Hepatocyte (in vitro differentiated cells): ENCODE results near the gene PAX7. TPM values are rescaled to one million over a fixed set of nuclear protein-coding genes. Genes with fewer than 3 reads are reported as not detected.

Source experiments
- DNase-seq: peaks from one replicate; pipeline ENCODE4 v3.0.0-alpha.2; 2016; ENCODE audit warnings: low spot score
- H2AFZ ChIP-seq: fragments of 200-600 bp; sonication (generic); 2 replicates; pipeline ENCODE4 v1.6.0; 2016; ENCODE audit warnings: antibody characterized with exemption, mild to moderate bottlenecking
- H3K27ac ChIP-seq: fragments of 200-600 bp; sonication (generic); 2 replicates; pipeline ENCODE4 v1.5.1; 2016; ENCODE audit warnings: mild to moderate bottlenecking
- H3K27me3 ChIP-seq: fragments of 200-600 bp; sonication (generic); 2 replicates; pipeline ENCODE4 v1.6.1; 2016
- H3K36me3 ChIP-seq: fragments of 200-600 bp; sonication (generic); replicated peaks from 2 replicates; pipeline ENCODE4 v1.5.1; 2016; ENCODE audit warnings: low read depth; ENCODE audit not compliant: insufficient read depth
- H3K4me1 ChIP-seq: fragments of 200-600 bp; sonication (generic); 2 replicates; pipeline ENCODE4 v1.5.1; 2016; ENCODE audit warnings: mild to moderate bottlenecking, moderate library complexity; ENCODE audit not compliant: insufficient read depth
- H3K4me2 ChIP-seq: fragments of 200-600 bp; sonication (generic); 2 replicates; pipeline ENCODE4 v1.6.0; 2016
- H3K4me3 ChIP-seq: fragments of 200-600 bp; sonication (generic); 2 replicates; pipeline ENCODE4 v1.5.1; 2016; ENCODE audit warnings: mild to moderate bottlenecking
- H3K79me2 ChIP-seq: fragments of 200-600 bp; sonication (generic); 2 replicates; pipeline ENCODE4 v1.6.0; 2017; ENCODE audit warnings: mild to moderate bottlenecking
- H3K9me2 ChIP-seq: fragments of 200-600 bp; sonication (generic); replicated peaks from 2 replicates; pipeline ENCODE4 v1.6.0; 2017; ENCODE audit warnings: mild to moderate bottlenecking; ENCODE audit not compliant: insufficient read depth
- H3K9me3 ChIP-seq: fragments of 200-600 bp; sonication (generic); 2 replicates; pipeline ENCODE4 v1.5.1; 2016; ENCODE audit warnings: low read depth, mild to moderate bottlenecking
- H4K20me1 ChIP-seq: fragments of 200-600 bp; sonication (generic); 2 replicates; pipeline ENCODE4 v1.6.0; 2016; ENCODE audit warnings: mild to moderate bottlenecking; ENCODE audit not compliant: insufficient read depth, poor library complexity, severe bottlenecking
- EZH2 ChIP-seq: fragments of 200-600 bp; sonication (generic); IDR thresholded peaks from 2 replicates; pipeline ENCODE4 v1.6.1; 2016; ENCODE audit warnings: antibody characterized with exemption, mild to moderate bottlenecking, borderline replicate concordance
- EZH2phosphoT487 ChIP-seq: fragments of 200-600 bp; sonication (generic); IDR thresholded peaks from one replicate; pipeline ENCODE4 v1.6.1; 2018; ENCODE audit warnings: antibody characterized with exemption, mild to moderate bottlenecking, low read depth, moderate library complexity; ENCODE audit not compliant: unreplicated experiment, severe bottlenecking
- WGBS: methylation state at CpG from one replicate; pipeline ENCODE4 v1.1.6; 2016; ENCODE audit warnings: low lambda C conversion rate; ENCODE audit errors: missing lambda C conversion rate; 5-methylcytosine and 5-hydroxymethylcytosine counted together
- polyA plus RNA-seq: library from polyadenylated mRNA; unstranded; fragments of >200 nt; fragmentation: Nextera tagmentation; extraction: Ambion mirVana; gene quantifications from 2 replicates; pipeline ENCODE4 v1.2.1, GENCODE V29; 2016
- total RNA-seq: library from RNA; depleted of rRNA; stranded (reverse); fragments of >200 nt; gene quantifications from 2 replicates; pipeline ENCODE4 v1.2.3, GENCODE V29; 2014
- TF ChIP-seq, protein P1 (sequence below): fragments of 200-600 bp; sonication (generic); IDR thresholded peaks from 2 replicates; pipeline ENCODE4 v1.5.1; 2016; ENCODE audit warnings: antibody characterized with exemption, mild to moderate bottlenecking; ENCODE audit not compliant: poor library complexity

The PAX7 gene
- total and polyA plus RNA-seq, 2 experiments from 2014 or later, result not detected

- no peak for DNase-seq
- no peaks in the 10 kb centered on the region for H3K36me3 ChIP-seq
- no peaks in the 10 kb centered on the region for H3K27me3 ChIP-seq
These were observed 131.5 kb downstream of the PAX7 start for GRCh38 chr1:18761948-18762840.

GRCh38 chr1:18764362-18764761 is 133.7 kb downstream of the PAX7 start:
- TF ChIP-seq, protein P1, sequence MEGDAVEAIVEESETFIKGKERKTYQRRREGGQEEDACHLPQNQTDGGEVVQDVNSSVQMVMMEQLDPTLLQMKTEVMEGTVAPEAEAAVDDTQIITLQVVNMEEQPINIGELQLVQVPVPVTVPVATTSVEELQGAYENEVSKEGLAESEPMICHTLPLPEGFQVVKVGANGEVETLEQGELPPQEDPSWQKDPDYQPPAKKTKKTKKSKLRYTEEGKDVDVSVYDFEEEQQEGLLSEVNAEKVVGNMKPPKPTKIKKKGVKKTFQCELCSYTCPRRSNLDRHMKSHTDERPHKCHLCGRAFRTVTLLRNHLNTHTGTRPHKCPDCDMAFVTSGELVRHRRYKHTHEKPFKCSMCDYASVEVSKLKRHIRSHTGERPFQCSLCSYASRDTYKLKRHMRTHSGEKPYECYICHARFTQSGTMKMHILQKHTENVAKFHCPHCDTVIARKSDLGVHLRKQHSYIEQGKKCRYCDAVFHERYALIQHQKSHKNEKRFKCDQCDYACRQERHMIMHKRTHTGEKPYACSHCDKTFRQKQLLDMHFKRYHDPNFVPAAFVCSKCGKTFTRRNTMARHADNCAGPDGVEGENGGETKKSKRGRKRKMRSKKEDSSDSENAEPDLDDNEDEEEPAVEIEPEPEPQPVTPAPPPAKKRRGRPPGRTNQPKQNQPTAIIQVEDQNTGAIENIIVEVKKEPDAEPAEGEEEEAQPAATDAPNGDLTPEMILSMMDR, result no peak
- TF ChIP-seq EZH2phosphoT487, result no peak
- H3K36me3 ChIP-seq, result no peaks in the 10 kb centered on the region
- 54% methylated on average over 7 of the region's 7 CpGs for WGBS
- H3K27ac ChIP-seq, result no peak overlapping the region
- no peaks in the 10 kb centered on the region for H3K79me2 ChIP-seq
- H2AFZ ChIP-seq, result no peak overlapping the region
- DNase-seq, result no peak
- no peaks in the 10 kb centered on the region for H4K20me1 ChIP-seq
- no peak overlapping the region for H3K4me3 ChIP-seq
- H3K9me3 ChIP-seq, result no peaks in the 10 kb centered on the region
- H3K4me1 ChIP-seq, result no peaks in the 10 kb centered on the region
- H3K4me2 ChIP-seq, result no peak overlapping the region
- H3K27me3 ChIP-seq, result peaks cover 12% of the 10 kb centered on the region
- H3K9me2 ChIP-seq, result no peaks in the 10 kb centered on the region

More at GRCh38 chr1:18761948-18762840, 131.5 kb downstream of the PAX7 start:
- Histone ChIP-seq H3K27ac (no peak overlapping the region), H3K4me3 (no peak overlapping the region), H3K4me1 (no peaks in the 10 kb centered on the region), H4K20me1 (no peaks in the 10 kb centered on the region), H2AFZ (no peak overlapping the region), H3K9me3 (no peaks in the 10 kb centered on the region), H3K79me2 (no peaks in the 10 kb centered on the region), H3K4me2 (no peak overlapping the region), H3K9me2 (no peaks in the 10 kb centered on the region)
- TF ChIP-seq, protein P1, result no peak
- no peak for TF ChIP-seq EZH2phosphoT487
- TF ChIP-seq EZH2, result no peak
- WGBS, result 76% methylated on average over 14 of the region's 14 CpGs

GRCh38 chr1:18765725-18766124 is 135.1 kb downstream of the PAX7 start:
- TF ChIP-seq EZH2, result no peak
- no peak for TF ChIP-seq EZH2phosphoT487
- TF ChIP-seq, protein P1, result no peak
- DNase-seq, result no peak
- H4K20me1 ChIP-seq, result no peaks in the 10 kb centered on the region
- no peaks in the 10 kb centered on the region for H3K36me3 ChIP-seq
- no peak overlapping the region for H3K4me3 ChIP-seq
- WGBS, result 80% methylated on average over 7 of the region's 7 CpGs
- no peaks in the 10 kb centered on the region for H3K4me1 ChIP-seq
- no peak overlapping the region for H3K4me2 ChIP-seq
- H3K27ac ChIP-seq, result no peak overlapping the region
- no peaks in the 10 kb centered on the region for H3K9me2 ChIP-seq
- H3K79me2 ChIP-seq, result no peaks in the 10 kb centered on the region
- peaks cover 23% of the 10 kb centered on the region for H3K27me3 ChIP-seq
- no peaks in the 10 kb centered on the region for H3K9me3 ChIP-seq
- no peak overlapping the region for H2AFZ ChIP-seq
